Putamen (tissue), 1 donor: Measurements from ENCODE around the gene DLX2.

Experiments used
- DNase-seq: peaks from one replicate; pipeline ENCODE4 v3.0.0-alpha.2; 2016; ENCODE audit warnings: low spot score

Gene DLX2

GRCh38 chr2:172094294-172095145 lies 8.2 kb downstream of the DLX2 start:
- no peak for DNase-seq

DNA sequence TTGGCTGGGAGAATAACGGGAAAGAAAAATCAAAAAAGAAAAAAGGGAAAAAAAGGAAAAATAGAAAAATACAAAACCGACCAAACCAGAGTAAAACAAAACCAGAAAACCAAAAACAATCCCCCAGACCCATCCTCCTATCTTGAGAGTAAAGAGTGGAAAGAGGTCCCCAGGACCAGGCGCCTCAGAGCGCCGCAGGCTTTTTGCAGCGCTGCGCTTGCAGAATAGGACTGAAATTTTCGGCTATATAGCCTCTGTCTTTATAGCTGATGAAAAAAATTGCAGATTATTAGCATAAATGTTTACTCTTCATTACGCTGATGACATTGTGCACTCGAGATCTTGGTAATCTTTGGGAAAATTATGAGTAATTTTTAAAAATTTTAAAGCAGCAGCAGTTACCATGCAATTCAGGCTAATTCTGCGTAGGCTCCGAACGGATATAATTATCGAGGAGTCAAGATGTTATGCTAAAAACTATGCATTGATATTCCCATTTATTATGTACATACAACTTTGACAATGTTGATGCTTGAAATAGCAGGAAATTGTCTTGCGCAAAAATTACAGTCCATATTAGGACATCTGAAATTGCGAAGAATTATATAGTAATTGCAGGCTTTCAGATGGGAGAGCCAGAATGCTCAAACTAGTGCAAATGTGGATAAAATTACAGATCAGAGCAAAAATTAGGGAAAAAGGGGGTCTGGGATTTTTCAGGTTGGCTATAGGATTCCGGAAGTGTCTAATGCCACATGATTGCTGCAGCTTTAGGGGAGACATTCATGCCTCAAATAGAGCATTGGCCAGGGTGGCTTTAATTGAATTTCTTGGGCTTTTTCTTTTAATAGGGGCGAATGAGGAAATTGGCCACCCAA lies 9.0 kb downstream of the DLX2 start:
- DNase-seq: no peak

- no peak for DNase-seq
Measured at GRCh38 chr2:172092716-172093415, 9.8 kb downstream of the DLX2 start.

GRCh38 chr2:172091761-172092566 lies 10.7 kb downstream of the DLX2 start:
- no peak for DNase-seq

DNA sequence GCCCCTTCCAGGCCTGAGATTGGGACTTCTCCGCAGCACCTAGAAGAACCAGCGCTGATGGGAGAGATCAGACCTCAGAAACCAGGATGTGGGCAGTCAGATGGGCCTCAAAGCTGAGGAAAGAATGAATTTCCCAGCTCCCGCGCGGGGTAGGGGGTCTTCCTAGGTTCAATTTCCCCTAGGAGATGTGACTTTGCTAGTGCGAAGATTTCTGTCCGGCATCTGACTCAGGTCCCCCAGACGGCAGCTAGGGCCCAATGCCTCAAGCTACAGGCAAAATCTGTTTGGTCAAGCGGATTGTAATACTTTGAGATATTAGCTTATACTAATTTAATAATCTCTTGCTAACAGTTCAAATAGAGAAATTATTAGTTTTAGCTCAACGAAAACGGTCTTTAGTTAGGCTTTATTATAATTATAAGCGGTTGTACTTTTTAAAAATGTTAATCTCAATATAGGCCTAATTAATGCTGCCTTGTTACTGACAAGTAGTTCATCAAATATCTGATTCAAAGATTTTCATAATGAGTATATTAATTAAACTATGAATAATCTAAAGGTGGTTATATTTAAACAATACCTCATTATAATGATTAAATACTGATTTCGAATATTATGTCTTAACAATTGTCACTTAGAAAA lies 11.6 kb downstream of the DLX2 start:
- DNase-seq: no peak

DNA sequence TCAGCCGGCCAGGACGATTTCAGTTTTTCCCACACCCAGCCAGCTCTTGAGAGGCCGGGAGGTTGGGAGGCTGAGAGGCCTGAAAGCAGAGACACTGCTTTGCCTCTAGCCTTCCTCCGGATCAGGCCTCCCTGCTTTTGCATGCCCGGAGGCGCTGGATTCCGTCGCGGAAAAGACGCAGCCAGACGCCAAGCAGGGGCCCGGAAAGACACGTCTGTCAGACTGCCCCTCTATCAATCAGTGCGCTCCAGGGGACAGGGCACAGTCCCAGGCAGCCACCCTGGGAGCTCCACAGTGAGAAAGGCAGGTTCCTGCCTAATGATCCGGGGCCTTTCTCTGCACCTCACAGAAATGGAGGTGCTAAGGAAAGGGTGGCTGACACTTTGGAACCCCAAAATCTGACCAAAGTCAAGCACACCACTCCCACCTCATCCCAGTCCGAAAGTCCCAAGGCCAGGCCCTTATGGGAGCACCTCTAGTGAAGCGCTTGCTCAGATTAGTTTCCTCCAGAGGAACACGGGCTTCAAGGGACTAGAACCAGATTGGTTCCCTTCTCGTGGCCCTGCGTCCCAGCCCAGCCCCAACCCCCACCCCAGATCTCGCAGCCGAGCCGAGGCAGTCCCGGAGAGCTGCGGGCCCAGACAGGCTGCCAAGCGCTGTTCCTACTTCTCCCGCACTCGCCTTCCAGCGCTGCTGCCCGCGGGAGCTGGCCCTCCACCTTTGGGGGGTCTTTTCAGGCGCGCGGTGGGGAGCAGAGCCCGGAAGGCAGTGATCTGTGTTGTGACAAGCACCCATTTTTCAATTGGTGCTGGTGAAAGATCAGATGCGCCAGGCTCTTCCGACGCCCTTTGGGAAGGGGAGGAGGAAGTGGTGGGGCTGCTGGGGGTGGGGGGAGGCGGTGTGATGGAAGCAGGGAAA lies 12.4 kb downstream of the DLX2 start:
- DNase-seq: no peak

DNA sequence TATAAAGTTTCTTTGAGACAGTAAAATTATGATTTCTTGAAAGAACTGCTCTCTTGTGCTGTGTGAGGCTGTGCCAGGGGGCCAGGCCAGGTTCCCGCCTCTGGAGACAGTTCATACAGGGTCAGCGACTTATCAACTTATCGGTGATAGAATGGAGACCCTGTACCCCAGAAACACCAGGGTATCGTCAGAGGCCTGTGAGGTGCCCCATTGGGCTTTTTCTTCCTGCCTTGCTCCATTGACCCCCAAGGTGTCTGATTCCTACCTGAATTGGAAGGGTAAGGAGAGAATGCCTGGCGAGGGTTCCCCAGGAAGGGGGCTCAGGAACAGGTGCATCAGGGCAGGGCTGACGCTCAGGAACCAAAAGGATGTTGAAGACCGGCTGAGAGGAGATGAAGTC lies 13.1 kb downstream of the DLX2 start:
- DNase-seq: no peak

GRCh38 chr2:172089005-172089504 lies 13.6 kb downstream of the DLX2 start:
- DNase-seq: no peak

DNA sequence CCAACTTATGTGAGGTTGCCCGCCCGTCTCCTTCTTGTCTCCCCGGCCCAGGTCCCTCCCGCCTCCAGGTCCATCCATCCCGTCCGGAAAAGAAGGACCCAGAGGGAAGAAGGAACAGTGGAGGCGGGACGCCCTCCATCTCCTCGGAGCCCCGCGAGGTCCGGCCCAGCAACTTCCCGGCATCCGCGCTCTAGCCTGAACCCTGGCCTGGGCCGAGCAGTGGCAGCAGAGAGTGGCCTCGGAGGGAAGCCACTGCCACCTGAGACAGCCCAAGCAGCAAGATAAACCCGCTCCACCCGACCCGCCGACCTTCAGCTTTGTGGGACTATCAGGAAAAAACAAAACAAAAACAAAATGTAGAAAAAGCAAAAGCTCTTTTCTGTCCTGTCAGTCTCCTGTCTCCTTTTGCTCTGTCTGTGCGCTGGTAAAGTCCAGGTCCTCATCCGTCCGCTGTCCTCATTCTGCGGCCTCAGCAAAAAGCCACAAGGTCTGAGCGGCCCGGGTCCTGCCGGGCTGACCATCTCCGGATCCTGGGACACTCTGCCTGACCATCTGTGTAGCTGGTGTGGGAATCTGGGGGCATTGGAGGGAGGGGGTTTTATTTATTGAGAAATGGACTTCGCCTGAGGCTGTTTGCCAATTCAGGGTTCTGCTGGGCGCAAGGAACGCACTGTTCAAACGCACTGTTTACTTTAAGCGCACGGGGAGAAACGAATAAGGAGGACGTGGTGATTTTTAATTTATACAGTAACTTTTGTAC lies 14.3 kb downstream of the DLX2 start:
- no peak for DNase-seq

GRCh38 chr2:172087780-172088244 lies 14.9 kb downstream of the DLX2 start:
- no peak for DNase-seq

DNA sequence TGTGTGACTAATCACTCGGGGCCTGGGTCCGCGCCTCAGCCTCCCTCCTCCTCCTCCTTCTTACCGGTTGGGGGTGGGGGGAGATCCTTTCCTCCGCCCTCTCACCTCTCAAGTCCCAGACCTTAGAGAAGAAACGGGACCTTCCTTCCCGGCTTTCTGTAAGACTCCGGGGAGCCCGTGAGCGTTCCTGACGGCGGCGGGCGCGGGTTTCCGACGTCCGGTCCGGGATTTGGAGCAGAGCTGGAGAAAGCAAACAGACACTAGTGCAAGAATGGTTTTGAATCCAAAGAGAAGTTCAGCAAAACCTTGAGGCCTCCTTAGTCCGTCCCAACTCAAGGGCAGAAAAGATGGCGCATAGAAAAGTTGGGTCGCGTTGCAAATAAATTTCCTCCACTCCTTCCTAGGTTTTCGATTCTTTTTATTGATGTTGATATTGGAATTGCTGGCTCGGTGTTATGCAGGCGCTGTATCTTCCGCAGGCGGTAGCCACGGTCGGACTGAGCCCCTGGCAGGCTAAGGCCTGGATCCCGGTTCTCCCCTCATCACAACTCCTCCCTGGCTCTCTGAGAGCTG lies 15.4 kb downstream of the DLX2 start:
- no peak for DNase-seq

DNA sequence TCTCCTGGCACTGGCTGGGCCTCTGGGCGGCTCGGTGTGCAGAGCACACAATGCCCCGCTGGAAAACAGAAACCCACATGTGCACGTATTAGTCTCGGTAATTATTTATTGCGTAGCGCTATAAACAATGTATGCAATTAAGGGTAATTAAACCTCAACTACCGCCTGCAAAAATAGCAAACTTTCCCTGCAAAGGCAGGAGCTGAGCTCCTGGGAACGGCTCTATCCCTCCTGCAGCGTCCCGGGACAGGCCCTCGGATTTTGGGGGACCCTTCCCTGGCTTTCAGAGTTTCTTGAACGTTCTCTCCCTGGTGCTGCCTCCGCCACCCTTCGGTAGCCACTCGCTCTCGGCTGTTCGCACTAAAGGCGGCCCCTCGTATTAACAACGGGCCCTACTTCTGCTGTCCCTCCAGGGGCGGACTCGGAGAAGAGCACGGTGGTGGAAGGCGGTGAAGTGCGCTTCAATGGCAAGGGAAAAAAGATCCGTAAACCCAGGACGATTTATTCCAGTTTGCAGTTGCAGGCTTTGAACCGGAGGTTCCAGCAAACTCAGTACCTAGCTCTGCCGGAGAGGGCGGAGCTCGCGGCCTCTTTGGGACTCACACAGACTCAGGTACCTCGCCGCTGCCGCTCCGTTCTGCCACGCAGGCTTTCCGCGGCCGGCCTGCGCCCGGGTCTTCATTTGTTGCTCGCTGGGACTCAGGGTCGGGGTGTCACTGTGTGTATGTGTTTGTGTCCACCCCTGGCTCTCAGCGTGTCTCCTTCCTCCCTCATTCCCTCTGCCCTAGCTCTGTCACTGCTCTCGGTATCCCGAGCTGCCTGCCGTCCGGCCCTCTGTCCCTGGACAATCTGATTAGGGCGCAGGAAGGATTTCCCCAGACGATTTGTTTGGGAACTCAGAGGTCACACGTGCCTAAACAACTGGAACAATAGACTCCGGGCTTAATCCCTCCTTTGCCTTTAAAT lies 16.2 kb downstream of the DLX2 start:
- no peak for DNase-seq

GRCh38 chr2:172085460-172086159 lies 17.1 kb downstream of the DLX2 start, which contains the start of gene DLX1:
DLX1 (plus strand) TSS chr2:172085507; CDS start chr2:172085678, 171 bp downstream.
- no peak for DNase-seq

GRCh38 chr2:172084645-172085459 lies 17.8 kb downstream of the DLX2 start:
- DNase-seq: peak; percentile 81

- DNase-seq: no peak
Measured at GRCh38 chr2:172084395-172084644, 18.4 kb downstream of the DLX2 start.
